Thyroid gland (tissue), 4 donors: ENCODE measurements around the gene SHISA3.

ENCODE experiments used
- POLR2A ChIP-seq, 2 donors: fragments of 450-650 bp; IDR thresholded peaks; one replicate each; pipeline ENCODE4 v1.6.1; 2017; ENCODE audit warnings: antibody characterized with exemption in 2 of 2, mild to moderate bottlenecking in 2 of 2, moderate library complexity in 1 of 2
- TF ChIP-seq, protein P1 (sequence below), 6 experiments: fragments of 200-600 bp in 3 of 6; fragments of 450-650 bp in 3 of 6; sonication (generic) in 3 of 6; IDR thresholded peaks; one replicate each; pipeline ENCODE4 v1.5.1; 2016 to 2019; ENCODE audit warnings: antibody characterized with exemption in 6 of 6, mild to moderate bottlenecking in 2 of 6, inconsistent platforms in 1 of 6, moderate library complexity in 1 of 6

DNA sequence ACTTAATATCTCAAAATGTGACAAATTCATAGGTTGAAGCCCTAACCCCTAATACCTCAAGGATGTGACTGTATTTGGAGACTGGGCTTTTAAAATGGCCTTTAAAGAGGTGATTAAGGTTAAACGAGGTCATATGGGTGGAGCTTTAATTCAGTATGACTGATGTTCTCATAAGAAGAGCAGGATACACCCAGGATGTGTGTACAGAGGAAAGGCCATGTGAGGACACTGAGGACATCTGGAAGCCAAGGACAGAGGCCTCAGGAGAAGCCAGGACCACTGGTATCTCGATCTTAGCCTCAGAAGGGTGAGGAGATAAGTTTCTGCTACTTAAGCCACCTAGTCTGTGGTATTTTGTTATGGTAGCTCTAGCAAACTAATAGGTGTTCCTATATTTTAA, 49.0 kb upstream of the SHISA3 start:
- TF ChIP-seq, protein P1, sequence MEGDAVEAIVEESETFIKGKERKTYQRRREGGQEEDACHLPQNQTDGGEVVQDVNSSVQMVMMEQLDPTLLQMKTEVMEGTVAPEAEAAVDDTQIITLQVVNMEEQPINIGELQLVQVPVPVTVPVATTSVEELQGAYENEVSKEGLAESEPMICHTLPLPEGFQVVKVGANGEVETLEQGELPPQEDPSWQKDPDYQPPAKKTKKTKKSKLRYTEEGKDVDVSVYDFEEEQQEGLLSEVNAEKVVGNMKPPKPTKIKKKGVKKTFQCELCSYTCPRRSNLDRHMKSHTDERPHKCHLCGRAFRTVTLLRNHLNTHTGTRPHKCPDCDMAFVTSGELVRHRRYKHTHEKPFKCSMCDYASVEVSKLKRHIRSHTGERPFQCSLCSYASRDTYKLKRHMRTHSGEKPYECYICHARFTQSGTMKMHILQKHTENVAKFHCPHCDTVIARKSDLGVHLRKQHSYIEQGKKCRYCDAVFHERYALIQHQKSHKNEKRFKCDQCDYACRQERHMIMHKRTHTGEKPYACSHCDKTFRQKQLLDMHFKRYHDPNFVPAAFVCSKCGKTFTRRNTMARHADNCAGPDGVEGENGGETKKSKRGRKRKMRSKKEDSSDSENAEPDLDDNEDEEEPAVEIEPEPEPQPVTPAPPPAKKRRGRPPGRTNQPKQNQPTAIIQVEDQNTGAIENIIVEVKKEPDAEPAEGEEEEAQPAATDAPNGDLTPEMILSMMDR (IDR thresholded peaks at IDR 0.05), result no peak
- no peak for TF ChIP-seq POLR2A (IDR thresholded peaks at IDR 0.05)
